ENCODE data around the gene EFHC2.
"Not testable (repeated sequence)": the region's sequence is repeated elsewhere in the genome, so short reads cannot be mapped to it uniquely, and the experiment has no call there.

Gene EFHC2

GRCh38 chrX:44232081-44232480, 111.4 kb downstream of the EFHC2 start:
- no peak for DNase-seq

GRCh38 chrX:44228621-44229020, 114.9 kb downstream of the EFHC2 start:
- no peak for DNase-seq

- DNase-seq, result no peak
Observed at GRCh38 chrX:44227991-44228390, 115.5 kb downstream of the EFHC2 start.

- DNase-seq, result no peak
Observed at GRCh38 chrX:44225667-44226066, 117.8 kb downstream of the EFHC2 start.

- no peak for DNase-seq
Observed at GRCh38 chrX:44224760-44225159, 118.7 kb downstream of the EFHC2 start.

GRCh38 chrX:44223150-44223549, 120.3 kb downstream of the EFHC2 start:
- no peak for DNase-seq

GRCh38 chrX:44218465-44218864, 125.0 kb downstream of the EFHC2 start:
- no peak for DNase-seq

GRCh38 chrX:44216171-44216570, 127.3 kb downstream of the EFHC2 start:
- DNase-seq, result no peak

- DNase-seq, result no peak
Observed at GRCh38 chrX:44203791-44204190, 139.7 kb downstream of the EFHC2 start.

GRCh38 chrX:44202596-44202995, 140.9 kb downstream of the EFHC2 start:
- DNase-seq, result no peak

GRCh38 chrX:44189116-44189515, 154.4 kb downstream of the EFHC2 start:
- DNase-seq, result no peak

GRCh38 chrX:44187915-44188314, 155.6 kb downstream of the EFHC2 start:
- not testable (repeated sequence) for DNase-seq

- DNase-seq, result no peak
Observed at GRCh38 chrX:44183329-44183728, 160.1 kb downstream of the EFHC2 start.

- DNase-seq, result no peak
Observed at GRCh38 chrX:44178274-44179053, 165.0 kb downstream of the EFHC2 start.

- DNase-seq, result no peak
Observed at GRCh38 chrX:44175455-44175854, 168.0 kb downstream of the EFHC2 start.

- no peak for DNase-seq
Observed at GRCh38 chrX:44174061-44174460, 169.4 kb downstream of the EFHC2 start.

GRCh38 chrX:44173219-44173618, 170.3 kb downstream of the EFHC2 start:
- DNase-seq, result no peak

- DNase-seq, result no peak
Observed at GRCh38 chrX:44167116-44167515, 176.4 kb downstream of the EFHC2 start.

GRCh38 chrX:44162964-44163475, 180.5 kb downstream of the EFHC2 start:
- no peak for DNase-seq

- DNase-seq, result no peak
Observed at GRCh38 chrX:44157858-44158257, 185.6 kb downstream of the EFHC2 start.

- no peak for DNase-seq
Observed at GRCh38 chrX:44157283-44157682, 186.2 kb downstream of the EFHC2 start.

- no peak for DNase-seq
Observed at GRCh38 chrX:44156726-44157125, 186.7 kb downstream of the EFHC2 start.

- no peak for DNase-seq
Observed at GRCh38 chrX:44155126-44155525, 188.3 kb downstream of the EFHC2 start.

- DNase-seq, result no peak
Observed at GRCh38 chrX:44152852-44153251, 190.6 kb downstream of the EFHC2 start.

- no peak for DNase-seq
Observed at GRCh38 chrX:44147130-44147529, 196.3 kb downstream of the EFHC2 start.
